KMS-11 (cell line): Measurements from ENCODE around the gene ASB18.

Source experiments
- H2AFZ ChIP-seq: fragments of 200-600 bp; sonication (generic); 2 replicates; pipeline ENCODE4 v1.6.1; 2016; ENCODE audit warnings: antibody characterized with exemption, mixed run types, low read depth
- H3K27ac ChIP-seq: fragments of 200-600 bp; sonication (generic); 2 replicates; pipeline ENCODE4 v1.6.1; 2016; ENCODE audit warnings: mild to moderate bottlenecking, mixed run types
- H3K27me3 ChIP-seq: fragments of 200-600 bp; sonication (generic); 2 replicates; pipeline ENCODE4 v1.6.1; 2017; ENCODE audit warnings: mild to moderate bottlenecking, low read depth, mixed run types, moderate library complexity; ENCODE audit not compliant: insufficient read depth
- H3K36me3 ChIP-seq: fragments of 200-600 bp; sonication (generic); 2 replicates; pipeline ENCODE4 v1.6.1; 2017; ENCODE audit warnings: mild to moderate bottlenecking, mixed run types; ENCODE audit not compliant: insufficient read depth
- H3K4me1 ChIP-seq: fragments of 200-600 bp; sonication (generic); 2 replicates; pipeline ENCODE4 v1.6.1; 2016; ENCODE audit warnings: mild to moderate bottlenecking, low read depth, mixed run types; ENCODE audit not compliant: poor library complexity, severe bottlenecking
- H3K4me2 ChIP-seq: fragments of 200-600 bp; sonication (generic); 2 replicates; pipeline ENCODE4 v1.7.0; 2016; ENCODE audit warnings: mild to moderate bottlenecking, mixed run types
- H3K4me3 ChIP-seq: fragments of 200-600 bp; sonication (generic); IDR thresholded peaks from 2 replicates; pipeline ENCODE4 v1.6.1; 2017; ENCODE audit warnings: low read depth, low read length, mixed read lengths; ENCODE audit not compliant: insufficient read depth
- H3K79me2 ChIP-seq: fragments of 200-600 bp; sonication (generic); 2 replicates; pipeline ENCODE4 v1.6.1; 2016; ENCODE audit warnings: low read depth, mixed run types; ENCODE audit not compliant: insufficient read depth
- H3K9ac ChIP-seq: fragments of 200-600 bp; sonication (generic); 2 replicates; pipeline ENCODE4 v1.6.1; 2016; ENCODE audit warnings: mild to moderate bottlenecking, mixed run types
- H4K20me1 ChIP-seq: fragments of 200-600 bp; sonication (generic); 2 replicates; pipeline ENCODE4 v1.6.1; 2016; ENCODE audit warnings: mild to moderate bottlenecking, mixed run types; ENCODE audit not compliant: insufficient read depth
- TF ChIP-seq, protein P1 (sequence below): fragments of 200-600 bp; sonication (generic); conservative IDR thresholded peaks from 2 replicates; pipeline ENCODE4 v1.6.1; 2017; ENCODE audit warnings: low read depth, mild to moderate bottlenecking, antibody characterized with exemption, low read length, moderate library complexity, mixed read lengths

Gene ASB18

DNA sequence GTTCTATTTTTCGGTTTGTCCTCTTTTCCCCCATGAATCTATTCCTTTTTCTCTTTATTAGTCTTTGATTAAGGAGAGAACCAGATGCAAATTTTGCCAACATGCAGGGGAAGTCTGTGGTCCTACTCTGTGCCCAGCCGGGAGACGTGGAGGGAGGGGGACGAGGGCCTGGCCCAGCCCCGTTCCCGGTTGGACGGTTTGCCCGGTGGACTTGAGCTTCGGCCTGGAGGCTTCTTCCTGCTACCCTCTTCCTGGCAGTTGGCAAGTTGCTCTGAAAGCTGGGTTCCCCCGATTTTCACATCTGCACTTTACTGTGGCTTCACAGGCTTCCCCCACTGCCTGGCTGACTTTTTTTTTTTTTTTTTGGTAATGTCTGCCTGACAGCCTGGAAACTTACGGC is 56.7 kb downstream of the ASB18 start:
- Histone ChIP-seq H3K4me2 (no peak overlapping the region), H3K4me3 (no peak overlapping the region), H3K27ac (no peak overlapping the region), H3K27me3 (no peaks in the 10 kb centered on the region), H4K20me1 (no peaks in the 10 kb centered on the region), H3K79me2 (no peaks in the 10 kb centered on the region), H3K36me3 (no peaks in the 10 kb centered on the region), H2AFZ (no peak overlapping the region), H3K4me1 (no peaks in the 10 kb centered on the region), H3K9ac (no peak overlapping the region)
- TF ChIP-seq, protein P1, sequence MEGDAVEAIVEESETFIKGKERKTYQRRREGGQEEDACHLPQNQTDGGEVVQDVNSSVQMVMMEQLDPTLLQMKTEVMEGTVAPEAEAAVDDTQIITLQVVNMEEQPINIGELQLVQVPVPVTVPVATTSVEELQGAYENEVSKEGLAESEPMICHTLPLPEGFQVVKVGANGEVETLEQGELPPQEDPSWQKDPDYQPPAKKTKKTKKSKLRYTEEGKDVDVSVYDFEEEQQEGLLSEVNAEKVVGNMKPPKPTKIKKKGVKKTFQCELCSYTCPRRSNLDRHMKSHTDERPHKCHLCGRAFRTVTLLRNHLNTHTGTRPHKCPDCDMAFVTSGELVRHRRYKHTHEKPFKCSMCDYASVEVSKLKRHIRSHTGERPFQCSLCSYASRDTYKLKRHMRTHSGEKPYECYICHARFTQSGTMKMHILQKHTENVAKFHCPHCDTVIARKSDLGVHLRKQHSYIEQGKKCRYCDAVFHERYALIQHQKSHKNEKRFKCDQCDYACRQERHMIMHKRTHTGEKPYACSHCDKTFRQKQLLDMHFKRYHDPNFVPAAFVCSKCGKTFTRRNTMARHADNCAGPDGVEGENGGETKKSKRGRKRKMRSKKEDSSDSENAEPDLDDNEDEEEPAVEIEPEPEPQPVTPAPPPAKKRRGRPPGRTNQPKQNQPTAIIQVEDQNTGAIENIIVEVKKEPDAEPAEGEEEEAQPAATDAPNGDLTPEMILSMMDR: no peak

DNA sequence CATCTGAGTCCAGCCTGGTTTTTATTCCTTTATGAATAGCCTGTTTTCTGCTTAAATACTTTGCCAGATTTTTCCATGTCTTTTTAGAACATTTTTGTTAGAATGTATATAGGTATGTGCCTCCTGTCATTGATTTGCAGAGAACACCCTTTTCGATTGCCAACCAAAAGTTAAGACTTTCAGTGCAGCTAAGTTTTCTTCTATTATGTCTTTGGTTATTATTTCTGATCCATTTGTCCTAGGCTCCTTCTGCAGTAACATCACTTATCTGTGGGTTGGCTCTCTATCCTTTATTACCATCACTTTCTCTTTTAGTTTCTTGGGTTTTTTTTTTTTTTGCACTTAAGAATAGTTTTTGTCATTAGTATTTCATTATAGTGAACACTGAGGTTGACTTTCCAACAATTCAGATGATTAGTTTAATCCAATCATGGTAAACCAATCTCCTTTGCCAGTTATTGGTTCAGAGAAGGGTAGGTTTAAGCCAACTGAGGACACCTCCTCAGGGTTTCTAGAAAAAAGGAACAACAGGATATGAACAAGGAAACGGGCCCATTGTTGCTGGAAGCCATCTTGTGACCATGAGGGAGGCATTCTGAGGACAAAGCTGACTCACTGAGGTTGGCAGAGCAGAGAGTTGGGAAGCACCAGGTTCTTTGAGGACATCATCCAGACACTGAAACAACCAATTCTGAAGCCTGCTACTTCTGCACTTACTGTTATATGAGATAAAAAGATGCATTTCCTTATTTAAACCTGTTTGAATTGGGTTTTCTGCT is 58.1 kb downstream of the ASB18 start:
- no peak overlapping the region for H3K9ac ChIP-seq

DNA sequence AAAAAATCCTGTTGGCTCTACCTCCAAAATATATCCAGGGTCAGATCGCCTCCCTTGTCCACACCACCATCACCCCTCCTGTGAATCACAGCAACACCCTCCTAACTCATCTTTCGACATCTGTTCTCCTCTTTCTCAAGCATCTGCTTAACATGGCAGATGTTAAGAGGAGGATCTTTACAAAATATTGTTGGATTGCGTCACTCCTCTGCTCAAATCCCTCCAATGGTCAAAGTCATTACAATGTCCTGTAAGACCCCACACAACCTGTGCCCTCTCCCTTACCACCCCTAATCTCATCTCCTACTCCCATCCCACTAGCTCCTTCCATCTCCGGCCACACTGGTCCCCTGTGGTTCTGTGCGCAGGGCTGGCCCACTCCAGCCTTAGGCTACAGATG is 59.3 kb downstream of the ASB18 start:
- no peak overlapping the region for H3K27ac ChIP-seq
- H3K4me3 ChIP-seq: no peak overlapping the region
- H3K36me3 ChIP-seq: no peaks in the 10 kb centered on the region
- no peak overlapping the region for H2AFZ ChIP-seq
- no peaks in the 10 kb centered on the region for H3K27me3 ChIP-seq
- TF ChIP-seq, protein P1: no peak
- H3K4me1 ChIP-seq: no peaks in the 10 kb centered on the region
- H3K4me2 ChIP-seq: no peak overlapping the region
- H3K9ac ChIP-seq: no peak overlapping the region
- H4K20me1 ChIP-seq: no peaks in the 10 kb centered on the region
- no peaks in the 10 kb centered on the region for H3K79me2 ChIP-seq

More for the DNA sequence above, 58.1 kb downstream of the ASB18 start:
- H2AFZ ChIP-seq: no peak overlapping the region
- no peaks in the 10 kb centered on the region for H3K4me1 ChIP-seq
- no peaks in the 10 kb centered on the region for H3K27me3 ChIP-seq
- H3K4me2 ChIP-seq: no peak overlapping the region
- H3K27ac ChIP-seq: no peak overlapping the region
- TF ChIP-seq, protein P1: no peak
- no peak overlapping the region for H3K4me3 ChIP-seq
- H3K36me3 ChIP-seq: no peaks in the 10 kb centered on the region
- H3K79me2 ChIP-seq: no peaks in the 10 kb centered on the region
- H4K20me1 ChIP-seq: no peaks in the 10 kb centered on the region

DNA sequence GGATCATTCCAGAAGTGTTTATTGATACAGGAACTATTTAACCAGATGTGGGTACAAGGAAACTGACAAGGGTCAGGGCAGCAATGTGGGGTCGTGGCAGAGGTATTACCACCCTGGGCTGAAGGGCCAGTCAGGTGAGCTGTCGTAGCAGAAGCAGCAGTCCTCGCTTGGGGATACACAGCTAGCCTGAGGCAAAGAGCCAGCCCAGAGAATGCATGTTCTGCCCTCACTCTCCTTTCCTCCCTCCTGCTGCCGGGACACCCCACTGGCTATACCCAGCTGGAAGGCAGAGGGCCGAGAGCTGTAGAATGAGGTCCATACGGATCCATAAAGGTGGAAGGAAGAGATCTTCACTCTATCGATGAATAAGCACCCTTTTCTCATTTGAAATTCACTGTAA is 63.8 kb downstream of the ASB18 start:
- H3K4me2 ChIP-seq: no peak overlapping the region
- no peaks in the 10 kb centered on the region for H3K79me2 ChIP-seq
- H4K20me1 ChIP-seq: no peaks in the 10 kb centered on the region
- no peaks in the 10 kb centered on the region for H3K27me3 ChIP-seq
- TF ChIP-seq, protein P1: no peak
- H2AFZ ChIP-seq: no peak overlapping the region
- no peaks in the 10 kb centered on the region for H3K36me3 ChIP-seq
- no peak overlapping the region for H3K4me3 ChIP-seq
- H3K27ac ChIP-seq: no peak overlapping the region
- no peaks in the 10 kb centered on the region for H3K4me1 ChIP-seq
- no peak overlapping the region for H3K9ac ChIP-seq
